Activated T-cell treated with anti-CD3 and anti-CD28 coated beads for 24 hours (primary cell): Measurements from ENCODE around the gene TRMT112.
"Not testable (repeated sequence)": the region's sequence is repeated elsewhere in the genome, so short reads cannot be mapped to it uniquely, and the experiment has no call there.

ENCODE experiments used
- DNase-seq: peaks from one replicate; pipeline ENCODE4 v3.0.0-alpha.2; 2020; ENCODE audit warnings: low read depth

TRMT112 gene

GRCh38 chr11:64330888-64331287 is 13.5 kb upstream of the TRMT112 start:
- no peak for DNase-seq

- no peak for DNase-seq
Observed at GRCh38 chr11:64327993-64328392, 10.6 kb upstream of the TRMT112 start.

GRCh38 chr11:64327375-64327774 is 10.0 kb upstream of the TRMT112 start:
- no peak for DNase-seq

DNA sequence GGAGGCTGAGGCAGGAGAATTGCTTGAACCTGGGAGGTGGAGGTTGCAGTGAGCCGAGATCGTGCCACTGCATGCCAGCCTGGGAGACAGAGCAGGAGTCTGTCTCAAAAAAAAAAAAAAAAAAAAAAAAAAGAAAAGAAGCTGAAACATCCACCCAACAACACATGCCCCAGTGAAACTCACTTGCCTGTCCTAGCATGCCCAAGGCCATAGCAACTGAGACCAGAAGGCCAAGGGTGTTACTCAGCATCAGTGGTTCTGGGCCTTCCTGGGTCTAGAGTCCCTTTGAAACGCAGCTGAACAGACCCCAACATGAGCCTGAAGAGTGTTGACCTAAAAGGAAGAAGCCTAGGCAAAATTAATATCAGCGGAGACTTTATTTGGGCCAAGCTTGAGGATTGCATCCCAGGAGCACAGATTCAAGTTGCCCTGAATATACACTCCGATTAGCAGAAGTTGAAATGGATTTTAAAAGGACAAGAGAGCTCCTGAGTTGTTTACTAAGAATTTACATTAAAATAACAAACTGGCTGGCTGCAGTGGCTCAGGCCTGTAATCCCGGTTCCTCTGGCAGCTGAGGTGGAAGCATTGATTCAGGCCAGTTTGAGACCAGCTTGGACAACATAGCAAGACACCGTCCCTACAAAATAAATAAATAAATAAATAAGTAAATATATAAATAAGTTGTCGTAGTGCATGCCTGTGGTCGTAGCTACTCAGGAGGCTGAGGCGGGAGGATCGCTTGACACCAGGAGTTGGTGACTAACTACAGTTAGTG is 7.5 kb upstream of the TRMT112 start:
- DNase-seq: no peak

GRCh38 chr11:64323984-64324383 is 6.6 kb upstream of the TRMT112 start:
- DNase-seq: not testable (repeated sequence)

- DNase-seq: no peak
Observed at GRCh38 chr11:64323373-64323772, 6.0 kb upstream of the TRMT112 start.

GRCh38 chr11:64322925-64323260 is 5.5 kb upstream of the TRMT112 start:
- no peak for DNase-seq

GRCh38 chr11:64321533-64321932 is 4.2 kb upstream of the TRMT112 start:
- DNase-seq: no peak

GRCh38 chr11:64321026-64321425 is 3.7 kb upstream of the TRMT112 start:
- DNase-seq: no peak

DNA sequence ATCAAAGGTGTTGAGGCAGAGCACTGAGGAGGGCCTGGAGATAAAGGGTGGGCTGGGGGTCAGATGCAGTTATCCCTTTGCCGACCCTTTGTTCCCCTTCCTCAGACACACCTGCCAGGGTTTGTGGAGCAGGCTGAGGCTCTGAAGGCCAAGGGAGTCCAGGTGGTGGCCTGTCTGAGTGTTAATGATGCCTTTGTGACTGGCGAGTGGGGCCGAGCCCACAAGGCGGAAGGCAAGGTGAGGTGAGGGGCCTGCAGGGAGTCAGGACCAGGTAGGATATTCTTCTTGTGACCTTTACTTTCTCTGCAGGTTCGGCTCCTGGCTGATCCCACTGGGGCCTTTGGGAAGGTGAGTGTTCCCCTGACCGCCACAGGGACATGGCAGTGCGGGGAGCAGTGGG is 3.2 kb upstream of the TRMT112 start:
- no peak for DNase-seq

DNA sequence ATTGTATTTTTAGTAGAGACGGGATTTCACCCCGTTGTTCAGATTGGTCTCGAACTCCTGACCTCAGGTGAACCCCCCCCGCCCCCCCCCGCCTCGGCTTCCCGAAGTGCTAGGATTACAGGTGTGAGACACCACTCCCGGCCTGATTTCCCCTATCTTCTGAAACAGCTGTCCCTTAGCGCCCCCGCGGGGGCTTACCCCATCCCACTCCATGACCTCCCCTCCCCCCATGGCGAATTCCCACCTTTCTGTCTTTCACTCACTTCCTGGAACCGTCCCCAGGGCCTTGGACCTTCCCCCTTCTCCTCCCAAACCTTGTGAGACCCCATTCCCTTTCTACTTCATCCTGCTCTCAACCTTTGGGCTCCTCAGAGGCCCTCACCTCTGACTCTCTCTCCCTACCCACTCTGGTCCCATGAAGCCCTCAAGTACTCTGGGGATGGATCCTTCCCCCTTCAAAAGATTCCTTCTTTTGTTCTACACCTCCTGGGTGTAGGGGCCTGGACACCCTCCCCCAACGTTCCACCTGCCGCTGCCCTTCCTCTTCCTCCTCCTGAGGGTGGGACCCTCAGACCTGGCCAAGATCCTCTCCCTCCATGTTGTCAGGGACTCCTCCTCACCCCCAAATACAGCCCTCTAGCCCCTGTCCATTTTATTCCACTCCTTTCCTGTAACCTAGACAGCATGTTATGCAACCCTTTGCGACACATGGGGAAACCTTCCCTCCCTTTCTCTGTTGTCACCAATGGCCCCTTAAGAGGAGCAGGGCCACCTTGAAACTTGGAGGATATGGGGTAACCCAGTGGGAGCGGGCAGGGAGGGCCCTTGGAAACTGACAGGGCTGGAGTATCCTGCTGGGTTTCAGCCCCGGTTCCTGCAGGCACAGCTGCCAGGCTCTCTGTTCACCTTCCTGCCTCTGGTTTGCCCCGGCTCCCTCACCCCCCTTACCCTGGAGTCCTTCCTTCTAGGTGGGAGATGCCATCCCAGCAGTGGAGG is 1.7 kb upstream of the TRMT112 start:
- no peak for DNase-seq

GRCh38 chr11:64317961-64318765 is 804 bp upstream of the TRMT112 start, which contains the start of gene PRDX5:
Gene PRDX5, plus strand, starts transcription at chr11:64318121. Its CDS starts 95 bp downstream, at chr11:64318216.
- DNase-seq: peak; percentile 92

GRCh38 chr11:64316672-64317324 is 561 bp downstream of the TRMT112 start:
- DNase-seq: no peak

GRCh38 chr11:64315667-64316526 is 1.5 kb downstream of the TRMT112 start:
- not testable (repeated sequence) for DNase-seq

- DNase-seq: no peak
Observed at GRCh38 chr11:64314805-64315561, 2.4 kb downstream of the TRMT112 start.

- no peak for DNase-seq
Observed at GRCh38 chr11:64314146-64314804, 3.1 kb downstream of the TRMT112 start.

- DNase-seq: no peak
Observed at GRCh38 chr11:64313491-64314145, 3.7 kb downstream of the TRMT112 start.

DNA sequence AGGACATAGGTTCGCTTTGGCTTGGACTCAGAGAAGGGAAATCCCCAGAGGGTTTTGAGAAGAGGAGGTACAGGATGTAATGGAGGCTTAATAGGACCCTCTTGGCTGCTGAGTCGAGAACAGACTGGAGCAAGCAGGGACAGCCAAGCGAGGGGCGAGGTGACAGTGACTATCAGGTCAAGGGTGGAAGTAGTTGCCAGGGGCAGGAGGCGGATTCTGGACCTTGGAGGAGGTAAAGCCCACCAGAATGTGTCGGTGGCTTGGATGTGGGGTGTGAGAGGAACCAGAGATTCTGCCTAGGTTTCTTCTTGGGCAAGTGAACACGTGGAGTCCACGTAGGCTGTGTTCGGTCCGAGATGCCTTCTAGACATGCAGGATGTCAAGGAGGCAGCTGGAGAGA is 4.4 kb downstream of the TRMT112 start:
- DNase-seq: no peak

DNA sequence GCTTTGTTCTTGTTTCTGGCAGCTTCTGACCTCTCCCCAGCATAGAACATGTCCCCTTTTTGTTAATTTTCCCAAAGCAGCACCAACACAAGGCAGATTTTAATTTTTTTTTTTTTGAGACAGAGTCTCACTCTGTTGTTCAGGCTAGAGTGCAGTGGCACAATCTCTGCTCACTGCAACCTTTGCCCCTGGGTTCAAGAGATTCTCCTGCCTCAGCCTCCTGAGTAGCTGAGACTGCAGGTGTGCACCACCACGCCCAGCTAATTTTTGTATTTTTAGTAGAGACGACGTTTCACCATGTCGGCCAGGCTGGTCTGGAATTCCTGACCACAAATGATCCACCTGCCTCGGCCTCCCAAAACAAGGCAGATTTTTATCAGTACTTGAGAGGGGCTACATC is 9.6 kb downstream of the TRMT112 start:
- DNase-seq: not testable (repeated sequence)
